Neutrophil (primary cell): ENCODE measurements around the gene MARCHF10.

Experiments used
- H3K27ac ChIP-seq: fragments of 200-600 bp; sonication (generic); 2 replicates; pipeline ENCODE4 v1.5.1; 2016; ENCODE audit warnings: mild to moderate bottlenecking, moderate library complexity
- H3K27me3 ChIP-seq: fragments of 200-600 bp; sonication (generic); 2 replicates; pipeline ENCODE4 v1.6.0; 2016; ENCODE audit warnings: mild to moderate bottlenecking
- H3K36me3 ChIP-seq: fragments of 200-600 bp; sonication (generic); 2 replicates; pipeline ENCODE4 v1.5.1; 2017
- H3K4me1 ChIP-seq, 2 experiments: fragments of 200-600 bp in 1 of 2; sonication (generic) in 1 of 2; 1 replicate in 1 of 2; 2 replicates in 1 of 2; pipeline versions ENCODE4 v1.5.1 to v1.6.1; 2013 to 2016; ENCODE audit warnings: low read depth in 1 of 2, low read length in 1 of 2, mild to moderate bottlenecking in 1 of 2, moderate library complexity in 1 of 2; ENCODE audit not compliant: control insufficient read depth in 1 of 2, insufficient read depth in 1 of 2
- H3K4me3 ChIP-seq, 2 experiments: fragments of 200-600 bp in 1 of 2; sonication (generic) in 1 of 2; 1 replicate in 1 of 2; 2 replicates in 1 of 2; pipeline ENCODE4 v1.5.1; 2013 to 2016; ENCODE audit warnings: low read depth in 1 of 2, low read length in 1 of 2, mild to moderate bottlenecking in 1 of 2, moderate library complexity in 1 of 2
- H3K9me3 ChIP-seq: fragments of 200-600 bp; sonication (generic); 2 replicates; pipeline ENCODE4 v1.5.1; 2016
- CTCF ChIP-seq: fragments of 200-600 bp; sonication (generic); IDR thresholded peaks from 2 replicates; pipeline ENCODE4 v1.5.1; 2016; ENCODE audit warnings: antibody characterized with exemption

The MARCHF10 gene

DNA sequence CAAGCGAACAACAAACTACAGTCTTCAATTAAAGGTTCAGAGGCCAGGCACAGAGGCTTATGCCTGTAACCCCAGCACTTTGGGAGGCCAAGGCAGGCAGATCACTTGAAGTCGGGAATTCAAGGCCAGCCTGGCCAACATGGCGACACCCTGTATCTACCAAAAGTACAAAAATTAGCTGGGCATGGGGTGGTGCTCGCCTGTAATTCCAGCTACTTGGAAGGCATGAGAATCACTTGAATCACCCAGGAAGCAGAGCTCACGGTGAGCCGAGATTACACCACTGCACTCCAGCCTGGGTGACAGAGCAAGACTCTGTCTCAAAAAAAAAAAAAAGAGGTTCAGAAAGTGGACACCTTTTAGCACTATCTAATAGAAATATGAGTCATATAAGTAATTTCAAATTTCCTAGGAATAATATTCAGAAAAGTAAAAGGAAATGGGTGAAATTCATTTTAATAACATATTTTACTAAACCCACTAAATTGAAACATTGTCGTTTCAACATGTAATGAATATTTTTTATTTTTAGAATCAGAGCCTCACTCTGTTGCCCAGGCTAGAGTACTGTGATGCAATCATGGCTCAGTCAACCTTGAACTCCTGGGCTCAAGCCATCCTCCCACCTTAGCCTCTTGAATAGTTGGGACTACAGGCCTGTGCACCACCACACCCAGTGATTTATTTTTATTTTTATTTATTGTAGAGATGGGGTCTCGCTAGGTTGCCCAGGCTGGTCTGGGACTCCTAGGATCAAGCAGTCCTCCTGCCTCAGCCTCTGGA is 15.2 kb upstream of the MARCHF10 start:
- Histone ChIP-seq H3K27ac (no peak overlapping the region), H3K36me3 (no peaks in the 10 kb centered on the region), H3K4me1 (peaks cover 7 to 15% of the 10 kb centered on the region in 2 experiments), H3K4me3 (no peak overlapping the region), H3K9me3 (no peaks in the 10 kb centered on the region), H3K27me3 (peaks cover 17% of the 10 kb centered on the region)
- no peak for TF ChIP-seq CTCF

GRCh38 chr17:62822080-62822904 is 14.2 kb upstream of the MARCHF10 start:
- Histone ChIP-seq H3K4me1 (peaks cover 0 to 5% of the 10 kb centered on the region in 2 experiments), H3K4me3 (no peak overlapping the region), H3K36me3 (no peaks in the 10 kb centered on the region), H3K27me3 (peaks cover 17% of the 10 kb centered on the region), H3K27ac (no peak overlapping the region), H3K9me3 (no peaks in the 10 kb centered on the region)
- TF ChIP-seq CTCF: no peak

GRCh38 chr17:62821189-62822079 is 13.3 kb upstream of the MARCHF10 start:
- no peaks in the 10 kb centered on the region for H3K4me1 ChIP-seq

GRCh38 chr17:62819511-62820221 is 11.6 kb upstream of the MARCHF10 start:
- Histone ChIP-seq H3K36me3 (no peaks in the 10 kb centered on the region), H3K4me3 (no peak overlapping the region), H3K27ac (no peak overlapping the region), H3K9me3 (no peaks in the 10 kb centered on the region), H3K4me1 (no peaks in the 10 kb centered on the region), H3K27me3 (peaks cover 17% of the 10 kb centered on the region)
- no peak for TF ChIP-seq CTCF

More at GRCh38 chr17:62821189-62822079, 13.3 kb upstream of the MARCHF10 start:
- Histone ChIP-seq H3K27ac (no peak overlapping the region), H3K9me3 (no peaks in the 10 kb centered on the region), H3K36me3 (no peaks in the 10 kb centered on the region), H3K4me3 (no peak overlapping the region), H3K27me3 (peaks cover 17% of the 10 kb centered on the region)
- TF ChIP-seq CTCF: no peak

DNA sequence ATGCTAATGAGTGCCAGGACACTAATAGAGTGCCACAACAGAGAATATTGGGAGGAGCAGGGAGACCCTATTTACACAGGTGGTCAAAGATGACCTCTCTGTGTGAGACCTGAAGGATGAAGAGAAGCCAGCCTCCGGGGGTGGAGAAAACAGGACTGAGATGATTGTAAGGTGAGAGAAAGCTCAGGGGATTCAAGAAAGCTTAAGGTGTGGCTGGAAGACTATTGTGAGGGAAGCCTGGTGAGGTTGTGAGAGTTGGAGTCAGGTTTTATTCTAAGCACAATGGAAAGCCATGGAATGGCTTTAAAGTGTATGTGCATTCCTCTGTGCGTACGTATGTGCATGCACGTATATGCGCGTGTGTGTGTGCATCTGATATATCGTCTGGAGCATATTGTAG is 10.4 kb upstream of the MARCHF10 start:
- H3K27ac ChIP-seq: no peak overlapping the region
- peaks cover 17% of the 10 kb centered on the region for H3K27me3 ChIP-seq
- no peak overlapping the region for H3K4me3 ChIP-seq
- H3K4me1 ChIP-seq: no peaks in the 10 kb centered on the region
- no peak for TF ChIP-seq CTCF
- H3K9me3 ChIP-seq: no peaks in the 10 kb centered on the region
- H3K36me3 ChIP-seq: no peaks in the 10 kb centered on the region
